Glomerular visceral epithelial cell (primary cell): Measurements from ENCODE around the gene MAP4K2.
A peak's percentile ranks its signal among the peaks of the same experiment; 100 is the strongest.

Source experiments
- DNase-seq: peaks from one replicate; pipeline ENCODE4 v3.0.0-alpha.2; 2016; ENCODE audit errors: extremely low spot score

MAP4K2 gene

GRCh38 chr11:64813826-64814225, 10.8 kb upstream of the MAP4K2 start:
- DNase-seq: no peak

GRCh38 chr11:64810891-64811272, 7.9 kb upstream of the MAP4K2 start:
- no peak for DNase-seq

DNA sequence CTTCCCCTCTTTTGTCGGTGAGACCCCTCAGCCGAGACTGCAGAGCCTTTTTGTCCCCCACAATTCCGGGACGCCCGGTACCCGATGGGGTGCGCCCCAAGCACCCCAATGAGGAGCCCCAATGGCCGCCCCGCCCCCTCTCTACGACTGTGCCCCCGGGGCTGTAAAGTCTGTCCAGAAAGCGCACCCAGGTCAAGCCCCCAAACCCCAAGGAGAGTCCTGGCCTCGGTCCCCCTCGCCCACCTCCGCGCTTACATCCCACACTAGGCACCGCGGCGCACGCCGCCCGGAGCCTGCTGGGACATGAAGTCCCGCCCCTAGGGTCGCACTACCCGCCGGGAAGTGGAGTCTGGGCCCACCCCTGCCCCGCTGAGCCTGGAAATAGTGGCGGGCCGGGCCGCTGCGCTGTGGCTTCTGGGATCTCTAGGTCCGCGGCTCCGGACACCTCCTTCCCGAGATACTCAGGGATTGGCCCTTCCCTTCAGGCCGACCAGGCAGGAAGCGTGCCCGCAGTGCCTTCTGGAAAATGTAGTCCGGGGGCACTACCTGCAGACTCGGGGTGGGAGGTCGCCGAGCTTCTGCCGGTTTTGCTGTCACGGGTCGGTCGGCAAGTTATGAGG, 7.4 kb upstream of the MAP4K2 start, which contains the start of gene MEN1:
Gene MEN1 (minus strand): TSS at position 281 of the 620 bp plus-strand sequence. CDS start 442 bp downstream, outside the sequence.
- peak; percentile 94 for DNase-seq

DNA sequence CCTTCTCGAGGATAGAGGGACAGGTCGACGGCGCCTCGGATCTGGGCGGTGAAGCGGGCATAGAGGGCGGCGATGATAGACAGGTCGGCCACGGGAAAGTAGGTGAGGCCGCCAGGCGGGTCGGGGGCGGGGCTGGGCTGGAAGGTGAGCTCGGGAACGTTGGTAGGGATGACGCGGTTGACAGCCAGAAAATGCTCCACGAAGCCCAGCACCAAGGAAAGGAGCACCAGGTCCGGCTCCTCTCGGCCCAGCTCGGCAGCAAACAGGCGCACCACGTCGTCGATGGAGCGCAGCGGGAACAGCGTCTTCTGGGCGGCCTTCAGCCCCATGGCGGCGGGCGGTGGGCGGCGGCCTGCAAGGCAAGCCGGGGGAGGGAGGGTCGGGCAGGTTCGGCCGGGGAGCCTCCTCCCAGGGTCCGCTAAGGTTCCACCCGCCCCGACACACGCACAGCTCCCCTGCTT, 6.8 kb upstream of the MAP4K2 start:
- DNase-seq: peak; percentile 23

- no peak for DNase-seq
Observed at GRCh38 chr11:64805481-64805880, 2.5 kb upstream of the MAP4K2 start.

- no peak for DNase-seq
Observed at GRCh38 chr11:64804346-64805210, 1.6 kb upstream of the MAP4K2 start.

DNA sequence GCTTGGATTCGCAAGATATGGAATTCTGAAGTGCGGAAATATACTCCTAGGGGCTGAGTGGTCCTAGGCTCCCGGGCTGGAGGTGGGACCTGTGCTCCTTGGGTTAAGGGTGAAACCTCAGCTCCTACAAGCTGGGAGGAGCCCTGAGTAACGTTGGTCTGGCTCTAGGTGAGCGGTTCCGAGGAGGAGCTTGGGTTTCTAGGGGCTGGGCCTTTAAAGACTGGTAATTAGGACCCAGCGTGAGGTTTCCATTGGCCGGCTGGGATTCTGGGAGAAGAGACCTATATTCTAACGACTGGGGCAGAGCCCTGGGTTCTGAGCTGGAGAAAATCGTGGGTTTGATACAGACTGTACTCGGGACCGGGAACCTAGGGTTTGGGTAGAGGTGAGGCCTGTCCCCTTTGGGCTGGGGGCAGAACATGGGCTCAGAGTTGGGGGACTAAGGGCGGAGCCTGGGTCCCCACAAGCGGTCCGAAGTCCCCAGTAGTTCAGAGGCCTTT, 882 bp upstream of the MAP4K2 start:
- no peak for DNase-seq

DNA sequence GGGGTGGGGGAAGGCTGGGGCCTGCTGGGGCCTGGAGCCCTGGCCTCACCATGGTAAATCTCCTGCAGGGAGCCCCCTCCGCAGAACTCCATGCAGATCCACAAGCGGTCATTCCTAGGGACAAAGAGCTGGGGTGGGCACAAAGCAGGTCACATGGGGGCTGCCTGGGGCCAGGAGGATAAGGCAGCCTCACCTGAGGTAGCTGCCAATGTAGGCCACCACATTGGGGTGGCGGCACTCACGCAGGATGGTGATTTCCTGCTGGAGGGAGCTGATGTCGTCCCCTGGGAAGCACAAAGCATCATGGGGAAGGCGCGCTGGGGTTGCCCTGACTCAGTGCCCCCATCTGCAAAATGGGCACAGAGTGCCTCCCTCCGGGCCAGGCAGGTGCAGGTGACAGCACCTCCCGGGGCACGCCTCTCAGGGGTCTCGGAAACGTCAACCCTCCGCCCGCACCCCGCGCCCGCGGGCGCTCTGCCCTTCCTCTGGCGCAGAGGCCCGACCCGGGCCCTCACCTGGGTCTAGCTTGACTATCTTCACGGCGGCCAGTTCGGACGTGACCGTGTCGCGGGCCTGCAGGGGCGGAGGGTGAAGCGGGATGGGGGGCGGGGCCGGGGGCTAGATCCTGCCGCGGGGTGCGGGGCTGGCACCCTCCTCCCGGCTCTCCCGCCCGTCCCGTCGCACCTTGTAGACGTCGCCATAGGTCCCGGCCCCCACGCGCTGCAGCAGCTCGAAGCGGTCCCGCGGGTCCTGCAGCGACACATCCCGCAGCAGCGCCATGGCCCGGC, 450 bp downstream of the MAP4K2 start:
- DNase-seq: peak; percentile 6

- DNase-seq: no peak
Observed at GRCh38 chr11:64801561-64802369, 1.2 kb downstream of the MAP4K2 start.

- DNase-seq: no peak
Observed at GRCh38 chr11:64801158-64801464, 1.9 kb downstream of the MAP4K2 start.

GRCh38 chr11:64800303-64801157, 2.5 kb downstream of the MAP4K2 start:
- no peak for DNase-seq

GRCh38 chr11:64799623-64800302, 3.3 kb downstream of the MAP4K2 start:
- no peak for DNase-seq

DNA sequence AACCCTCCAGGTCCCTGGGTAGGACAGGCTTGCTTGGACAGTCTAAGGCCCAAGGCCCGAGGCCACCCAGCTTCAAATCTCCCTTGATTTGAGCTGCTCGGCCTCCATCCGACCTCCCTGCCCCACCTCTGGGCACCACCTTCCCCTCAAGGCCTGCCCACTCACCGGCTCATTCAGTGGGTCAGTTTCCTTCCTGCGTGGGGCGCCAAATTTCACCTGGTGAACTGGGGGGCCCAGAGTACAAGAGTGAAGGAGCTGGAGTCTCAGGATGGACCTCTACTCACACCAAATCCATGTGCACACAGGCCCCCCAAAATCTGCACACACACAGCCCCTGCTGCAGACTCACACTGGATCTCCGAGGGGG, 3.8 kb downstream of the MAP4K2 start:
- no peak for DNase-seq

DNA sequence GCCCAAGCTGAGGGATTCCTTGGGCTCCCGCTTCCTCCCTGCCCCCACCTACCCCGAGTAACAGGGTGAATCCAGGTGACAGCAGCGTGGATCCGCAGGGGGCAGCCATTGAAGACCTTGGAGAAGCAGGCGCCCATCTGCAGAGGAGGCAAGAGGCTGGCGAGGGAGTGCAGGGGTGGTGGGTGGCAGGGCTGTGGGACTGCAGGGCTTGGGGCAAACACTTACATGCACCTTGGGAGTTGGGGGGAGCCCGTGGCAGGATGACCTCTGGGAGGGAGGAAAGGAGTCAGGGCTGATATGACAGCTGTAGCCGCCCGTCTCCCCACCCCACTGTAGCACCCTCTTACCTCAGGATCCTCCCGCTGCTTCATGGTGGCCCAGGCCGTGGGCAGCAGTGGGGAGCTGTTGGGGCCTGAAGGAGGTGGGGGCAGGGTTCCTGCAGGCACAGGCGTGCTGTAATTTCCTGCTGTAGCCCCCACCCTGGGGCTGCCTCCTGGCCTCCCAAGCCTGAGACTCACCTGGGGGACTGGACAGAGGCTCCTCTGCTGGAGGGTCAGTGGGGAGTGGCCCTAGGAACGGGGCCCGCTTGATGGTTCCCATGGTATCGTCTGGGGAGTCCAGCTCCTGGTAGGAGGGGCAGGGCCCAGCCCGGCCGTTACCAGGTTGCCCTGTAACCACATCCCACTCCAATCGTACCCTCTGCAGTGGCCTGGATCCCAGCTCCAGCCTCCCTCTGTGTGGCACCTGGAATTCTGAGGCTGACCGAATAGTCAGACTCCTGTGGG, 6.1 kb downstream of the MAP4K2 start:
- no peak for DNase-seq

DNA sequence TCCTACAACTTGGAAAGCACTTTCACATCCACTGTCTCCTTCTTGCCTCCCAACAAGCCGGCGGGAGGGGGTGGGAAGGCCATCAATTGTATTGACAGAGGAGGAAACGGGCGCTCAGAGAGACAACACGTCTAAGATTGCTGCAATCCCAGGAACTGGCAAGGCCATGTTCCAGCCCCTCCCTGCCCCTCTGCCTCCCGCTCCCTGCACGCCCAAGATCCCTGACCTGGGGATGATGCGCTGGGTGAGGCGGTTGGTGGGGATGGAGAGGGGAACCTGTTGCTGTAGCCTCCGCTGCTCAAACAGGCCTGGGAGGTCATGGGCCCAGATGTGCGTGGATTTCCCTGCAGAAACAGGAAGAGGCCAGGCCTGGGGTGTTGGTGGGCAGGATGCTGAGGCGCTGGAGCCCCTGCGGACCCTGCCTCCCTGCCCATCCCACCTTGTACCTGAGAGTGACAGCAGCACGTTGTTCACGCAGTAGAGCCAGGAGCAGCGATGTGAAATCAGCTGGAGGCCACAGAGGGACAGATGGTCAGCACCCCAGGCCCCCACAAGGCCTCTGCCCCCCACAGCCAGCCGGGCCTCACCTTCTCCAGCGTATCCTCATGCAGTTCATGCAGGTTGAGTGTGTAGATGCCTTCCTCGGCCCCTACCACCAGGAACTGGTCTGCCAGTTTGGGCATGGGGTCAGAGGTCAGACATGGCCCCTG, 6.8 kb downstream of the MAP4K2 start:
- DNase-seq: no peak

DNA sequence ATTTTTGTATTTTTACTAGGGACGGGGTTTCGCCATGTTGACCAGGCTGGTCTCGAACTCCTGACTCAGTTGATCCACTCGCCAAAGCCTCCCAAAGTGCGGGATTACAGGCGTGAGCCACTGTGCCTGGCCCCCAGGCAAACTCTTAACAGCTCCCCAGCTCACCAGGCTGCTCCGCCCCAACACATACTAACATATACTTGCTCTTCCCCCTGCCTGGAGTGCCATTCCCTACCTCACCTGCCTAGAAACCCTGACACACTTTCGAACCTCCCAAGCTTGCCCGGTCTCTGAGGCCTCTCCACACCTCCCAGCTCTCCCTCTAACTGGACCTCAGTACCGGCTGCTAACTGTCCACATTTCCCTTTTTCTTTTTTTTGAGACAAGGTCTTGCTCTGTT, 8.5 kb downstream of the MAP4K2 start:
- DNase-seq: no peak

DNA sequence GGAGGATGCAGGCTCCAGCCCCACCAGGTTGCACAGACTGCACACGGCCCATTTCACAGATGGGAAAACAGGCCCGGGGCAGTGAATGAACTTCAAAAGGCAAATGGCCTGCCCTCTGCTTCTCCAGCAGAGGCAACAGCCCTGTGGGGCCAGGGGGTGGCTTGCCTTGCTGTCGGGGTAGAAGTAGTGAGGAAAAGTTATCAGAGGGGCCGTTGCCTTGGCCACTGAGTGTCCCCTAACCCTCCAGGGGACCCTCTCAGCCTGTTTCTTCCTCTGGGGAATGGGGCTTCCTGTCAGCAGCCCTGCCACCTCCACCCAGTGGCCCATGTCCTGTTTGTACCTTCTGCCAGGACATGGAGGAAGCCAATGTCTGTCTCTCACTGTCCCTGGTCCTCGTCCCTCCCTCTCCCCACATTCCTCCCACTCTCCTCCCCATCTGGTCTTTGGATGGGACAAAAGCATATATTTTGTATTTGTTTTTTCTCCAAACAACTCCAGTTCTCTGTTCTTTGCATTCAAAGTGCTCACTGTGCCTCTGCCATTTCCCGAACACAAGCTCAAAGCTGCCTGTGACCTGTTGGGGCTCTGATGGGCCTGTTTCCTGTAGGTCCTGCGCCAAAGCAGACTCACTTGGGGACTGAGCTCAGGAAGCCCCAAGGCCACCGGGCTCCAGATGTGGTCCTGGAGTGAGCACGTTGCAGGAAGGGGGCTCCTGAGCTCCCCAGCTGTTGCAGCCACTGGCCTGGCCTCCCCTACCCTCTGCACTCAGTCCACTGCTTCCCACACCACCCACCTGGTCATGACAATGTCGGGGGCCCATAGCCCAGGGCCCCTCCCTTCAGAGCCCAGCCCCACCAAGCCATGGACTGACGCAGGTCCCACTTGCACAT, 9.5 kb downstream of the MAP4K2 start:
- DNase-seq: no peak

DNA sequence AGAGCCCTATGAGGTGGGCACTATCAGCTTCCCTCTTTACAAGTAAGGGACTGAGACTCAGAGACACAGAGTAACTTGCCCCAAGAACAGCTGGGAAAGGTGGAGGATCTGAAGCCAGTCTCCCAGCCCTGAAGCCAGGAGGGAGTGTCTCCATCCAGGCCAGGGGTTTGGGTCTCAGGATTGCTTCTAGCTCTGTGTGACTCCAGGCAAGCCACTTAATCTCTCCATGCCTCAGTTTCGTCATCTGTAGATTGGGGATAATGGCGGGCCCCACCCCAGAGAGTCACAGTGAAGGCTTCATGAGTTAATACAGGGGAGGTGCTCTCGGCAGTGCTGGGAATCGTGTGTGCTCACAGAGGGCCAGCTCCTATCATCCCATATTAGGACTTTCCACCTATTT, 10.5 kb downstream of the MAP4K2 start:
- DNase-seq: no peak
